T-cell (primary cell): ENCODE data around the gene OTUD7B. TPM values are rescaled to one million over a fixed set of nuclear protein-coding genes. Genes with fewer than 3 reads are reported as not detected.

Experiments used
- ATAC-seq, 4 experiments: fragments of 200-7000 bp in 3 of 4; fragments of 150-1000 bp in 1 of 4; cut with Tn5 transposase; replicated peaks in 1 of 4; 1 replicate in 3 of 4; 2 replicates in 1 of 4; pipeline ENCODE4 v1.10.0; 2021; ENCODE audit warnings: moderate library complexity in 3 of 4, mild to moderate bottlenecking in 2 of 4, moderate number of reproducible peaks in 1 of 4
- CTCF ChIA-PET, 2 donors: fragments of 300-600 bp; sonication (Branson Sonifier 250); formaldehyde crosslinking; loops; one replicate each; lab custom pipeline; 2022; ENCODE audit warnings: antibody characterized with exemption in 2 of 2; lab: Charles Lee
- POLR2A ChIA-PET, 2 donors: fragments of 300-600 bp; sonication (Branson Sonifier 250); formaldehyde crosslinking; loops; one replicate each; lab custom pipeline; 2022; ENCODE audit warnings: antibody characterized with exemption in 2 of 2; lab: Charles Lee
- DNase-seq, 35 experiments: peaks; one replicate each; pipeline versions ENCODE4 v3.0.0 to v3.0.0-alpha.2; 2013 to 2023
- H3K27ac ChIP-seq: one replicate; pipeline ENCODE4 v1.5.1; 2013; ENCODE audit warnings: low read length
- H3K27me3 ChIP-seq, 2 experiments: replicated peaks in 1 of 2; 1 replicate in 1 of 2; 2 replicates in 1 of 2; pipeline versions ENCODE4 v1.6.1 to v1.7.0; 2013; ENCODE audit warnings: low read length in 1 of 2, mixed read lengths in 1 of 2; ENCODE audit not compliant: control insufficient read depth in 2 of 2, insufficient read depth in 2 of 2; ENCODE audit errors: extremely low read depth in 1 of 2
- H3K36me3 ChIP-seq, 2 donors: 1 replicate in 1 of 2; 2 replicates in 1 of 2; pipeline versions ENCODE4 v1.6.1 to v1.7.0; 2013; ENCODE audit warnings: low read length in 1 of 2; ENCODE audit not compliant: control insufficient read depth in 2 of 2, insufficient read depth in 1 of 2; ENCODE audit errors: extremely low read depth in 1 of 2
- H3K4me1 ChIP-seq, 2 experiments: 1 replicate in 1 of 2; 2 replicates in 1 of 2; pipeline versions ENCODE4 v1.6.1 to v1.7.0; 2013; ENCODE audit warnings: low read length in 2 of 2, mixed read lengths in 1 of 2; ENCODE audit not compliant: insufficient read depth in 2 of 2, control insufficient read depth in 1 of 2; ENCODE audit errors: extremely low read depth in 1 of 2
- H3K4me3 ChIP-seq, 2 donors: 1 replicate in 1 of 2; 2 replicates in 1 of 2; pipeline versions ENCODE4 v1.5.1 to v1.7.0; 2013; ENCODE audit warnings: mild to moderate bottlenecking in 2 of 2, low read length in 1 of 2, moderate library complexity in 1 of 2; ENCODE audit not compliant: control insufficient read depth in 1 of 2; ENCODE audit errors: extremely low read depth in 1 of 2
- H3K9me3 ChIP-seq: 2 replicates; pipeline ENCODE4 v1.7.0; 2013
- H3K27ac Mint-ChIP-seq, 2 donors: one replicate each; pipeline ENCODE4 v1.8.0; 2020 to 2021; ENCODE audit warnings: mild to moderate bottlenecking in 2 of 2, mixed read lengths in 2 of 2
- H3K27me3 Mint-ChIP-seq, 2 donors: one replicate each; pipeline ENCODE4 v1.8.0; 2021 to 2022; ENCODE audit warnings: mixed read lengths in 2 of 2
- H3K36me3 Mint-ChIP-seq: one replicate; pipeline ENCODE4 v1.8.0; 2021; ENCODE audit warnings: mixed read lengths
- H3K4me1 Mint-ChIP-seq, 3 donors: one replicate each; pipeline ENCODE4 v1.8.0; 2020 to 2022; ENCODE audit warnings: mixed read lengths in 3 of 3, mild to moderate bottlenecking in 1 of 3
- H3K4me3 Mint-ChIP-seq, 3 donors: one replicate each; pipeline ENCODE4 v1.8.0; 2020 to 2022; ENCODE audit warnings: mild to moderate bottlenecking in 3 of 3, mixed read lengths in 3 of 3, moderate library complexity in 3 of 3
- H3K9me3 Mint-ChIP-seq, 3 donors: one replicate each; pipeline ENCODE4 v1.8.0; 2020 to 2022; ENCODE audit warnings: mixed read lengths in 3 of 3
- WGBS: methylation state at CpG from one replicate; pipeline ENCODE4 v1.1.5; 2013; ENCODE audit warnings: missing lambda C conversion rate; ENCODE audit not compliant: insufficient coverage; 5-methylcytosine and 5-hydroxymethylcytosine counted together
- total RNA-seq, 35 experiments: library from RNA in 6 of 35; stranded (reverse) in 6 of 35; fragments of 120-200 nt in 1 of 35; gene quantifications; one replicate each; pipeline versions ENCODE4 v1.2.1 to v1.2.4 and lab custom pipeline; 2013 to 2026

Gene OTUD7B
- total RNA-seq, 5 donors from 2014 or later (not counting 1 experiment from before 2014, with no cell fraction given): 7.8 to 13.7 (median 10.2) TPM

- Mint-ChIP-seq H3K4me1 (peaks cover 46 to 55% (median 51%) of the 10 kb centered on the region in 3 donors), H3K27ac (peak overlapping the region; percentile 95 to 96)
- POLR2A ChIA-PET: no interaction called here
Observed at GRCh38 chr1:149927056-149927562, 83.4 kb downstream of the OTUD7B start.

GRCh38 chr1:149926296-149926695, 84.2 kb downstream of the OTUD7B start:
- WGBS: 100% methylated on average over 8 of the region's 9 CpGs

More at GRCh38 chr1:149927056-149927562, 83.4 kb downstream of the OTUD7B start:
- peak overlapping the region; percentile 96 for H3K27ac ChIP-seq
- H3K36me3 ChIP-seq: peaks cover 10 to 42% of the 10 kb centered on the region in 2 donors
- Mint-ChIP-seq H3K4me3 (peak overlapping the region; percentile 94 to 97 (median 97)), H3K36me3 (peaks cover 42% of the 10 kb centered on the region), H3K9me3 (no peaks in the 10 kb centered on the region), H3K27me3 (peaks cover 0 to under 1% of the 10 kb centered on the region in 2 donors)
- ATAC-seq (no peak), DNase-seq (no peak)
- WGBS: no CpG with 5 or more reads among the region's 10 CpGs
- CTCF ChIA-PET: no interaction called here
- peaks cover 17 to 29% of the 10 kb centered on the region in 2 experiments for H3K4me1 ChIP-seq
- H3K9me3 ChIP-seq: no peaks in the 10 kb centered on the region
- H3K27me3 ChIP-seq: no peaks in the 10 kb centered on the region
- peak overlapping the region; percentile 95 to 96 for H3K4me3 ChIP-seq

GRCh38 chr1:149925751-149926150, 84.8 kb downstream of the OTUD7B start:
- H3K4me3 Mint-ChIP-seq: peak overlapping the region; percentile 72 to 97 (median 94)
- peaks cover 46 to 51% (median 49%) of the 10 kb centered on the region in 3 donors for H3K4me1 Mint-ChIP-seq
- CTCF ChIA-PET: no interaction called here
- Histone ChIP-seq H3K36me3 (peaks cover 10 to 42% of the 10 kb centered on the region in 2 donors), H3K4me1 (peaks cover 17 to 29% of the 10 kb centered on the region in 2 experiments), H3K9me3 (no peaks in the 10 kb centered on the region), H3K4me3 (no peak overlapping the region), H3K27me3 (no peaks in the 10 kb centered on the region), H3K27ac (no peak overlapping the region)
- H3K36me3 Mint-ChIP-seq: peaks cover 49% of the 10 kb centered on the region
- no peaks in the 10 kb centered on the region for H3K27me3 Mint-ChIP-seq
- 100% methylated on average over 1 of the region's 2 CpGs for WGBS
- H3K27ac Mint-ChIP-seq: peak overlapping the region in 1 of 2 donors; percentile 63
- no peaks in the 10 kb centered on the region for H3K9me3 Mint-ChIP-seq
- no peak for ATAC-seq
- no peak for DNase-seq
- POLR2A ChIA-PET: interaction anchor here (0.6 to 1.2 kb wide), 3 partner anchors 11 to 309 kb away, joined by 3 read pairs; a partner anchor contains a TSS

More at GRCh38 chr1:149926296-149926695, 84.2 kb downstream of the OTUD7B start:
- DNase-seq: no peak
- peaks cover 46 to 52% (median 51%) of the 10 kb centered on the region in 3 donors for H3K4me1 Mint-ChIP-seq
- no peaks in the 10 kb centered on the region for H3K27me3 ChIP-seq
- POLR2A ChIA-PET: no interaction called here
- CTCF ChIA-PET: no interaction called here
- H3K36me3 ChIP-seq: peaks cover 10 to 42% of the 10 kb centered on the region in 2 donors
- peaks cover 49% of the 10 kb centered on the region for H3K36me3 Mint-ChIP-seq
- ATAC-seq: no peak
- no peaks in the 10 kb centered on the region for H3K9me3 ChIP-seq
- no peaks in the 10 kb centered on the region for H3K27me3 Mint-ChIP-seq
- H3K4me3 Mint-ChIP-seq: peak overlapping the region; percentile 72 to 97 (median 94)
- peak overlapping the region in 1 of 2 donors; percentile 27 for H3K4me3 ChIP-seq
- H3K27ac Mint-ChIP-seq: peak overlapping the region in 1 of 2 donors; percentile 63
- H3K27ac ChIP-seq: no peak overlapping the region
- H3K9me3 Mint-ChIP-seq: no peaks in the 10 kb centered on the region
- H3K4me1 ChIP-seq: peaks cover 17 to 29% of the 10 kb centered on the region in 2 experiments

GRCh38 chr1:149925345-149925744, 85.2 kb downstream of the OTUD7B start:
- H3K36me3 ChIP-seq: peaks cover 10 to 42% of the 10 kb centered on the region in 2 donors
- Mint-ChIP-seq H3K27me3 (no peaks in the 10 kb centered on the region), H3K4me1 (peaks cover 44 to 51% (median 47%) of the 10 kb centered on the region in 3 donors), H3K36me3 (peaks cover 49% of the 10 kb centered on the region), H3K4me3 (peak overlapping the region; percentile 48 to 97 (median 59)), H3K9me3 (no peaks in the 10 kb centered on the region), H3K27ac (peak overlapping the region in 1 of 2 donors; percentile 55)
- ChIA-PET CTCF (no interaction called here), POLR2A (interaction anchor here (0.6 to 1.2 kb wide), 3 partner anchors 10 to 308 kb away, joined by 3 read pairs; a partner anchor contains a TSS)
- no peak overlapping the region for H3K27ac ChIP-seq
- WGBS: 90% methylated on average over 2 of the region's 3 CpGs
- H3K27me3 ChIP-seq: no peaks in the 10 kb centered on the region
- H3K4me3 ChIP-seq: no peak overlapping the region
- no peak for ATAC-seq
- peaks cover 17 to 29% of the 10 kb centered on the region in 2 experiments for H3K4me1 ChIP-seq
- DNase-seq: no peak
- no peaks in the 10 kb centered on the region for H3K9me3 ChIP-seq

- DNase-seq: no peak
- Histone ChIP-seq H3K36me3 (peaks cover 10 to 42% of the 10 kb centered on the region in 2 donors), H3K27me3 (no peaks in the 10 kb centered on the region), H3K27ac (no peak overlapping the region), H3K9me3 (no peaks in the 10 kb centered on the region), H3K4me3 (no peak overlapping the region), H3K4me1 (peaks cover 17 to 24% of the 10 kb centered on the region in 2 experiments)
- ChIA-PET CTCF (no interaction called here), POLR2A (no interaction called here)
- Mint-ChIP-seq H3K4me3 (no peak overlapping the region), H3K36me3 (peaks cover 49% of the 10 kb centered on the region), H3K27ac (no peak overlapping the region), H3K4me1 (peaks cover 39 to 49% (median 42%) of the 10 kb centered on the region in 3 donors), H3K27me3 (no peaks in the 10 kb centered on the region), H3K9me3 (no peaks in the 10 kb centered on the region)
- 94% methylated on average over 6 of the region's 10 CpGs for WGBS
- no peak for ATAC-seq
Observed at GRCh38 chr1:149923626-149924025, 86.9 kb downstream of the OTUD7B start.

- H3K9me3 ChIP-seq: no peaks in the 10 kb centered on the region
- no peak within 1 kb of the TSS for H3K27ac ChIP-seq
- Mint-ChIP-seq H3K27ac (peak within 1 kb of the TSS; percentile 43 to 61), H3K36me3 (peaks cover 10% of the 10 kb centered on the region), H3K27me3 (peaks cover 0 to 2% of the 10 kb centered on the region in 2 donors), H3K4me1 (peaks cover 34 to 41% (median 40%) of the 10 kb centered on the region in 3 donors), H3K9me3 (no peaks in the 10 kb centered on the region), H3K4me3 (peak within 1 kb of the TSS; percentile 70 to 83 (median 77))
- ChIA-PET POLR2A (no interaction called here), CTCF (interaction anchor here in 1 of 2 donors (0.5 kb wide), 1 partner anchor 133 kb away, joined by 6 read pairs; no protein-coding TSS in a partner anchor)
- WGBS: 0% methylated on average over 2 of the region's 24 CpGs
- H3K4me3 ChIP-seq: peak within 1 kb of the TSS; percentile 65 to 77
- DNase-seq (peak in 28 of 35 experiments; percentile 12 to 57 (median 25)), ATAC-seq (peak; percentile 74 to 80 (median 76))
- H3K27me3 ChIP-seq: peaks cover 0 to 12% of the 10 kb centered on the region in 2 experiments
- H3K36me3 ChIP-seq: peaks cover 0 to 4% of the 10 kb centered on the region in 2 donors
- peaks cover 18 to 27% of the 10 kb centered on the region in 2 experiments for H3K4me1 ChIP-seq
Observed at GRCh38 chr1:149917571-149918144, 92.9 kb downstream of the OTUD7B start, which contains the start of gene SV2A. Gene SV2A, minus strand, starts transcription at chr1:149917844. Its CDS starts 4,004 bp downstream, at chr1:149913840.
